ENCODE data around the gene RHOB.

RHOB gene

GRCh38 chr2:20482725-20483124 is 35.9 kb downstream of the RHOB start:
- no peak overlapping the region for H2BK5ac ChIP-seq (ENCODE audit: low read length)
- H4K91ac ChIP-seq (ENCODE audit: low read depth, low read length, poor library complexity) = no peak overlapping the region
- no peak overlapping the region for H2AFZ ChIP-seq (ENCODE audit: low read length)
- no peaks in the 10 kb centered on the region for H3K36me3 ChIP-seq (replicated peaks in 1 of 2; ENCODE audit: control insufficient read depth in 2 of 2, insufficient read depth in 2 of 2, low read length in 2 of 2)
- no peak overlapping the region for H4K8ac ChIP-seq (ENCODE audit: low read depth, low read length)
- WGBS, 2 donors (ENCODE audit: extremely low coverage in 2 of 2, insufficient read length in 2 of 2, insufficient replicate concordance in 1 of 2) = no CpG with 5 or more reads among the region's 3 CpGs
- H3K4me1 ChIP-seq (ENCODE audit: control insufficient read depth in 2 of 2, insufficient read depth in 1 of 2, low read depth in 1 of 2, low read length in 2 of 2) = peaks cover 10 to 12% of the 10 kb centered on the region in 2 donors
- H3K9me3 ChIP-seq (replicated peaks in 1 of 2; ENCODE audit: control insufficient read depth in 2 of 2, insufficient read depth in 1 of 2, low read depth in 1 of 2, low read length in 2 of 2) = peaks cover 0 to 4% of the 10 kb centered on the region in 2 donors
- no peaks in the 10 kb centered on the region for H3K79me1 ChIP-seq (ENCODE audit: low read depth, low read length)
- no peak overlapping the region for H3K4ac ChIP-seq (ENCODE audit: low read length)
- no peak overlapping the region for H3K4me2 ChIP-seq (ENCODE audit: insufficient read depth, low read length, poor library complexity, severe bottlenecking)
- H3K9ac ChIP-seq (ENCODE audit: low read depth, low read length, poor library complexity) = no peak overlapping the region
- H3K23ac ChIP-seq (ENCODE audit: low read depth, low read length, poor library complexity) = no peak overlapping the region
- H2BK12ac ChIP-seq (ENCODE audit: low read length) = no peak overlapping the region
- H3K27ac ChIP-seq (replicated peaks; ENCODE audit: low read length) = no peak overlapping the region
- H3K27me3 ChIP-seq (ENCODE audit: control insufficient read depth in 3 of 3, insufficient read depth in 3 of 3, low read depth in 1 of 3, low read length in 3 of 3) = peaks cover 0 to 13% (median 0%) of the 10 kb centered on the region in 3 experiments
- H2BK15ac ChIP-seq (ENCODE audit: low read length) = no peak overlapping the region
- H2AK5ac ChIP-seq (ENCODE audit: low read depth, low read length) = no peak overlapping the region
- H2BK120ac ChIP-seq (ENCODE audit: low read depth, low read length) = no peak overlapping the region
- H3K4me3 ChIP-seq (ENCODE audit: low read length in 2 of 2) = no peak overlapping the region
- no peak for DNase-seq (ENCODE audit: low spot score)
- no peak overlapping the region for H3K14ac ChIP-seq (ENCODE audit: low read length)
- H3K18ac ChIP-seq (ENCODE audit: low read length) = no peak overlapping the region

- Histone ChIP-seq H3K9me3 (replicated peaks in 1 of 2; ENCODE audit: control insufficient read depth in 2 of 2, insufficient read depth in 1 of 2, low read depth in 1 of 2, low read length in 2 of 2) (no peaks in the 10 kb centered on the region), H2BK5ac (ENCODE audit: low read length) (peak overlapping the region; percentile 28), H3K27me3 (ENCODE audit: control insufficient read depth in 3 of 3, insufficient read depth in 3 of 3, low read depth in 1 of 3, low read length in 3 of 3) (peaks cover 0 to 13% (median 0%) of the 10 kb centered on the region in 3 experiments), H2BK15ac (ENCODE audit: low read length) (no peak overlapping the region), H2BK12ac (ENCODE audit: low read length) (no peak overlapping the region), H2BK120ac (ENCODE audit: low read depth, low read length) (no peak overlapping the region), H4K8ac (ENCODE audit: low read depth, low read length) (no peak overlapping the region), H3K4me2 (ENCODE audit: insufficient read depth, low read length, poor library complexity, severe bottlenecking) (no peak overlapping the region), H3K4me3 (ENCODE audit: low read length in 2 of 2) (no peak overlapping the region), H3K27ac (replicated peaks; ENCODE audit: low read length) (no peak overlapping the region), H3K14ac (ENCODE audit: low read length) (no peak overlapping the region), H4K91ac (ENCODE audit: low read depth, low read length, poor library complexity) (no peak overlapping the region), H2AK5ac (ENCODE audit: low read depth, low read length) (no peak overlapping the region), H3K23ac (ENCODE audit: low read depth, low read length, poor library complexity) (no peak overlapping the region), H3K36me3 (replicated peaks in 1 of 2; ENCODE audit: control insufficient read depth in 2 of 2, insufficient read depth in 2 of 2, low read length in 2 of 2) (no peaks in the 10 kb centered on the region), H3K79me1 (ENCODE audit: low read depth, low read length) (no peaks in the 10 kb centered on the region), H2AFZ (ENCODE audit: low read length) (no peak overlapping the region), H3K4ac (ENCODE audit: low read length) (no peak overlapping the region), H3K9ac (ENCODE audit: low read depth, low read length, poor library complexity) (no peak overlapping the region), H3K18ac (ENCODE audit: low read length) (peak overlapping the region; percentile 68), H3K4me1 (ENCODE audit: control insufficient read depth in 2 of 2, insufficient read depth in 1 of 2, low read depth in 1 of 2, low read length in 2 of 2) (peaks cover 16 to 18% of the 10 kb centered on the region in 2 donors)
- DNase-seq (ENCODE audit: low spot score) = no peak
- no CpG with 5 or more reads among the region's 7 CpGs for WGBS, 2 donors (ENCODE audit: extremely low coverage in 2 of 2, insufficient read length in 2 of 2, insufficient replicate concordance in 1 of 2)
Measured at GRCh38 chr2:20483194-20483895, 36.5 kb downstream of the RHOB start.

GRCh38 chr2:20484034-20484617 is 37.3 kb downstream of the RHOB start:
- no peaks in the 10 kb centered on the region for H3K79me1 ChIP-seq (ENCODE audit: low read depth, low read length)
- no CpG with 5 or more reads among the region's 6 CpGs for WGBS, 2 donors (ENCODE audit: extremely low coverage in 2 of 2, insufficient read length in 2 of 2, insufficient replicate concordance in 1 of 2)

GRCh38 chr2:20484810-20485611 is 38.1 kb downstream of the RHOB start:
- Histone ChIP-seq H2AK5ac (ENCODE audit: low read depth, low read length) (no peak overlapping the region), H3K18ac (ENCODE audit: low read length) (no peak overlapping the region), H3K4me1 (ENCODE audit: control insufficient read depth in 2 of 2, insufficient read depth in 1 of 2, low read depth in 1 of 2, low read length in 2 of 2) (peaks cover 20 to 26% of the 10 kb centered on the region in 2 donors), H4K91ac (ENCODE audit: low read depth, low read length, poor library complexity) (no peak overlapping the region), H3K79me1 (ENCODE audit: low read depth, low read length) (no peaks in the 10 kb centered on the region), H2BK5ac (ENCODE audit: low read length) (no peak overlapping the region), H3K9ac (ENCODE audit: low read depth, low read length, poor library complexity) (no peak overlapping the region), H3K23ac (ENCODE audit: low read depth, low read length, poor library complexity) (no peak overlapping the region), H2AFZ (ENCODE audit: low read length) (no peak overlapping the region), H2BK120ac (ENCODE audit: low read depth, low read length) (no peak overlapping the region), H2BK15ac (ENCODE audit: low read length) (no peak overlapping the region), H3K36me3 (replicated peaks in 1 of 2; ENCODE audit: control insufficient read depth in 2 of 2, insufficient read depth in 2 of 2, low read length in 2 of 2) (no peaks in the 10 kb centered on the region), H3K4me3 (ENCODE audit: low read length in 2 of 2) (no peak overlapping the region), H3K27me3 (ENCODE audit: control insufficient read depth in 3 of 3, insufficient read depth in 3 of 3, low read depth in 1 of 3, low read length in 3 of 3) (peaks cover 0 to 13% (median 0%) of the 10 kb centered on the region in 3 experiments), H2BK12ac (ENCODE audit: low read length) (no peak overlapping the region), H4K8ac (ENCODE audit: low read depth, low read length) (no peak overlapping the region), H3K14ac (ENCODE audit: low read length) (peak overlapping the region; percentile 56), H3K4me2 (ENCODE audit: insufficient read depth, low read length, poor library complexity, severe bottlenecking) (no peak overlapping the region), H3K4ac (ENCODE audit: low read length) (no peak overlapping the region), H3K27ac (replicated peaks; ENCODE audit: low read length) (no peak overlapping the region), H3K9me3 (replicated peaks in 1 of 2; ENCODE audit: control insufficient read depth in 2 of 2, insufficient read depth in 1 of 2, low read depth in 1 of 2, low read length in 2 of 2) (no peaks in the 10 kb centered on the region)
- DNase-seq (ENCODE audit: low spot score) = no peak
- no CpG with 5 or more reads among the region's 8 CpGs for WGBS, 2 donors (ENCODE audit: extremely low coverage in 2 of 2, insufficient read length in 2 of 2, insufficient replicate concordance in 1 of 2)

More at GRCh38 chr2:20484034-20484617, 37.3 kb downstream of the RHOB start:
- Histone ChIP-seq H3K23ac (ENCODE audit: low read depth, low read length, poor library complexity) (no peak overlapping the region), H3K27me3 (ENCODE audit: control insufficient read depth in 3 of 3, insufficient read depth in 3 of 3, low read depth in 1 of 3, low read length in 3 of 3) (peaks cover 0 to 13% (median 0%) of the 10 kb centered on the region in 3 experiments), H3K18ac (ENCODE audit: low read length) (peak overlapping the region; percentile 39), H3K36me3 (replicated peaks in 1 of 2; ENCODE audit: control insufficient read depth in 2 of 2, insufficient read depth in 2 of 2, low read length in 2 of 2) (no peaks in the 10 kb centered on the region), H2BK15ac (ENCODE audit: low read length) (no peak overlapping the region), H3K4ac (ENCODE audit: low read length) (no peak overlapping the region), H4K8ac (ENCODE audit: low read depth, low read length) (no peak overlapping the region), H3K14ac (ENCODE audit: low read length) (no peak overlapping the region), H2AFZ (ENCODE audit: low read length) (no peak overlapping the region), H2BK5ac (ENCODE audit: low read length) (peak overlapping the region; percentile 28), H2AK5ac (ENCODE audit: low read depth, low read length) (no peak overlapping the region), H3K9me3 (replicated peaks in 1 of 2; ENCODE audit: control insufficient read depth in 2 of 2, insufficient read depth in 1 of 2, low read depth in 1 of 2, low read length in 2 of 2) (no peaks in the 10 kb centered on the region), H3K4me3 (ENCODE audit: low read length in 2 of 2) (no peak overlapping the region), H2BK120ac (ENCODE audit: low read depth, low read length) (no peak overlapping the region), H3K27ac (replicated peaks; ENCODE audit: low read length) (no peak overlapping the region), H3K9ac (ENCODE audit: low read depth, low read length, poor library complexity) (no peak overlapping the region), H3K4me2 (ENCODE audit: insufficient read depth, low read length, poor library complexity, severe bottlenecking) (no peak overlapping the region), H3K4me1 (ENCODE audit: control insufficient read depth in 2 of 2, insufficient read depth in 1 of 2, low read depth in 1 of 2, low read length in 2 of 2) (peaks cover 20 to 26% of the 10 kb centered on the region in 2 donors), H2BK12ac (ENCODE audit: low read length) (no peak overlapping the region), H4K91ac (ENCODE audit: low read depth, low read length, poor library complexity) (no peak overlapping the region)
- DNase-seq (ENCODE audit: low spot score) = no peak

Measured in neuronal stem cell (in vitro differentiated cells).